Globus pallidus (tissue), 1 donor: ENCODE results near the gene KCNK13.

Experiments used
- DNase-seq: peaks from one replicate; pipeline ENCODE4 v3.0.0-alpha.2; 2015; ENCODE audit warnings: low spot score

Gene KCNK13

DNA sequence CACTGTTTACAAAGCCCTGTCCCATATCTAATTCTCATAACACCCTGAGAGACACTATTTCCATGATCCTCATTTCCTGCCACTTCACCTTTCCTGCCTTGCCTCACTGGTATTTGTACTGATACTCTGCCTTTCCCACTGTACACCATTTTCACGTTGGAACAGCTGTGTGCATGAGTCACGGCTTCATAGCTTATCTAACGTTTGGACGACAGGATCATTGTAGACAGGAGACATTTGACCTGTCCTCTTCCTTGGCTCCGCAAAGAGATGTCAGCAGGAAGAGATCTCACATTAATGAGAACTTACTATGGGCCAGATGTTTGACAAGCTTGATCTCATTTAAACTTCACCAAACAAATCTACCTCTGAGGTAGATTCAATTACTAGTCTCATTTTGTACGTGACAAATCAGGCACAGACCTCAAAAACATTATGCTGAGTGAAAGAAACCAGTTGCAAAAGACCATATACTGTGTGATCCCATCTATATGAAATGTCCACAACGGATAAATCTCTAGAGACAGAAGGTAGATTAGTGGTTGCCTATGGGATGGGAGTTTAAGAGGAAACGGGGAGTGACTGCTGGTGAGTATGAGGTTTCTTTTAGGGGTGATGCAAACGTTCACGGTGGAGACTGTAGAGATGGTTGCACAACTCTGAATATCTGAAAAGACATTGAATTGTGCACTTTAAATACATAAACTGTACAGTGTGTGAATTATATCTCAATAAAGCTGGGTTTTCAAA, 71.2 kb downstream of the KCNK13 start:
- DNase-seq: no peak

DNA sequence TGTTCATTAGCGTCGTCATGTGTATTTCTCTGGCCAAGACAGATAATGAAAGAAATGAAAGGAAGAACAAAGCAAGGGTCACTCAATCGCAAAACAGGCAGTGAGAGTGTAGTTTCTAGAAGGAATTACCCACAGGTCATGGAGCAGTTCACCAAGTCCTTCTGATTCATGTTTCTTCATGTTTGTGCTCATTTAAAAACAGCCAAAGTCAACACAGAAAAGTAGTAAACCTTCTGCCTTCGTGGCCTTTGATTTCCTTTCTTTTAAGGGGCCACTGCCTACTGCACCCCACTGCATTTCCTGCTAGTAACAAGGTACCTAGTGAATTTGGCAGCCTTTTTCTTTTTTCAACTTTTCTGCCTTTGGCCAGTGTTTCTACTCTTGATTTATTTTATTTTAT, 75.1 kb downstream of the KCNK13 start:
- DNase-seq: no peak

DNA sequence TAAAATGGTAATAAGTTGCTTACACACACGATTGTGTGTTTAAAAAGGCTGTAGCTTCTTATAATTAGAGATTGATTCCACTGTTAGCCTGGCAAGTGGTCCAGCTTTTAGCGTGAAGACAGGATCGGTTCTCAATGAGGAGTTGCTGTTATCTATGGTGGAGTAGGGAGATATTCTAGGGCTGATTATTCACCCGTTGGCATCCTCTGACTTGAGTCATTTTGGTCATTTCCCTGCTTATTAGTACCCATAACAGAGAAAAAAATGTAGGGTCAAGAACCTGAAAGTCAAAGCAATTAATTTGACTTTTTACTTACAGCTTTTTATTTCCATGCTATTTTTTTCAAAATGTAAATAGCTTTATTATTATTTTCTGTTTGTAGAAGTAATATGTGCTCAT, 76.0 kb downstream of the KCNK13 start:
- DNase-seq: no peak

DNA sequence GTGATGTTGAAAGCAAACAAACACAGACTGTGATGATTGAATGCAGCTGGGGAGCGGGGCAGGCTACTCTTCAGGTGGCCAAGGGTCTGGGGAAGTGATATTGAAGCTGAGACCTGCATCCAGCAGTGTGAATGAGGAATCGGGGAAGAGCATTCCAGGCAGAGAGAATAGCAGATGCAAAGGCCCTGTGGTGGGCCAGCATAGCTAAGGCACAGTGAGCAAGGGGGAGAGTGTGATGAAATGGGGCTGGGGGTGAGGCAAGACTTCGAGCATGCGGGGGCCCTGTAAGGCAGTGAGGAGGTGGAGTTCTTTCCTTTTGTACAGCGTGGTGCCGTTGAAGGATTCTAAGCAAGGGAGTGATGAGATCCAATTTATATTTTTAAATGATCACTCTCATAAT, 77.4 kb downstream of the KCNK13 start:
- no peak for DNase-seq

DNA sequence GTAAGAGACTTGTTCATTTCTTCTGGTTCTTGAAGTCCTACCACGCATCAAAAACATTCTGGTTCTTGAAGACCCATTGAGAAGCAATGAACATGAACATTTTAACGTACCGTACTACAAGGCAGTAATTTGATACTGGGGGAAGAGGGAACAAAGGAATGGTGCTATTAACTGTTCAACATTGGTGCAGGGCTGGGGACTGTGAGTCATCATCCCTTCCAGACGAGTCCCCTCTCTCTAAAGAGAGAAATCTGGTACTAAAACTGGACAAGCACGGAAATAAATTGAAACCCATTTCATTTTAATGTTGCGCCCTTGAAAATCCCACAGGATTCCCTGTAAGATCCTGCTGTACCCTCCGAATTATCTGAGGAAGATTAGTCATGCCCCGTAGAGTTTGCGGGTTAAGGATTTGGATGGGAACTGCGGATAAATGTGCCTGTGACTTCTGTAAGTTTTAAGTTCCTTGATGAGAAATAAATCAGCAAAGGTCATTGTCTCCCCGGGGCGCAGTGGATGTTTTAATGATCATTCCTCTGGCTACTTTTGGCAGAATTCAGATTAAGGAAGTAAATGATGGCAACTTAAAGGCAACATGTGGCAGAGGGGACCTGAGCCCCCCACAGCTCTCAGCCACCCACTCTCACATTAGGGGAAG, 78.6 kb downstream of the KCNK13 start:
- no peak for DNase-seq

DNA sequence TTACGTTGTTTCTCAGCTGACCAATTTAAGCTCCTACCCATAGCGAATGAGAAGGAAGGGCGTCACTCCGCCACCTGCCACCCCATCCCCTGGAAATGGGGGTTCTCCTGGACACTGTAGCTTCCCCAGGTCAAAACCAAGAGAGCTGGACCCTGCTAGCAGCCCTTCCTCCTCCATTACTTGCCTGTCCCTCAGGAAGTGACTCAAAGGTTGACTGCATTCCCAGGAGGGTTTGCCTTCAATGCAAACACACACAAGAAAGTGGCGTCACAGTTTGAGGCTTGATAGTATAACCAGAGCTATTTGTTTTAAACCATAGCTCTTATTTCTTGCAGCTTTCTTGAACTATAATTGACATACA, 79.1 kb downstream of the KCNK13 start:
- no peak for DNase-seq

DNA sequence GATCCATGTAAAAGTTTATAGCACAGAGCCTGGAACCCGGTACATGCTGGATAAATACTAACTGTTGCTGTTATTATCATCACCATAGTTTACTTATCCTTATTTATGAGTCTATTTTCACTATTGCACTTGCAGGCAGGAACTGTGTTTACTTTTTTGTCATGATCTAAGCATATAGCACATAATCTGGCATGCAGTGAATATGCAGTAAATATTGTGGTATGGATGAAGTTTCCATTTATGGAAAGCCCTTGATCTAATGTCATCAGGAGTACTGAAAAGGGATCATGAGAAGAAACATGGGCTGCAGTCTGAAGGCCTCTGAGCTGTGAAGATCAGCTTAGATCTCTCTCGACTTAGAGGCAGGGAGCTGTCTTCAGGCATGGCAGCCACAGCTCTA, 91.6 kb downstream of the KCNK13 start:
- DNase-seq: no peak

DNA sequence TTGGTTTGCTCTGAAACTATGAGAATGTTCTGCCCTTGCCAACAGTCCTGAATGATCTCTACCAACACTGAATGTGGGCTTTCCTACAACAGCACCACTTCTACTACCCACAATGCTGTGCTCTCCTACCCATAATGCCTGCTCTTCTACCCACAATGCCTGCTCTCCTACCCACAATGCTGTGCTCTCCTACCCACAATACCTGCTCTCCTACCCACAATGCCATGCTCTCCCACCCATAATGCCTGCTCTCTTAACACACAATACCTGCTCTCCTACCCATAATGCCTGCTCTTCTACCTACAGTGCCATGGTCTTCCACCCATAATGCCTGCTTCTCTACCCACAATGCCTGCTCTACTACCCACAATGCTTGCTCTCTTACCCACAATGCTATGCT, 92.3 kb downstream of the KCNK13 start:
- DNase-seq: no peak

DNA sequence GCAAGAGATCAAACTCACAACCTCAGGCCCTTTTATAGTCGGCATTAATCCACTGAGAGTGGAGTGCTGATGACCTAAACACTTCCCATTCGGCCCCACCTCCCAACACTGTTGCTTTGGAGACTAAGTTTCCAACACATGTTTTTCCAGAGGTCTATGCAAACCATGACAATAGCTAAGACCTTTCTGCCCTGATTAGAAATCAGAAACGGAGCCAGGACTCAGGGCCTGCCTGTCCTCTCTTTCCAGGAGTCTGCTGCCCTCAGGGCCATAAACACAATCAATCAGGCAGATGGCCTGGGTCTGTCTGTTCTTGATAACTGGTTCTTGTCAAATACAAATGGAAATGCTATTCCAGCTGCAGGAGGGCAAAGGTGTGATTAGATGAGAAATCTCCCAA, 97.4 kb downstream of the KCNK13 start:
- no peak for DNase-seq

DNA sequence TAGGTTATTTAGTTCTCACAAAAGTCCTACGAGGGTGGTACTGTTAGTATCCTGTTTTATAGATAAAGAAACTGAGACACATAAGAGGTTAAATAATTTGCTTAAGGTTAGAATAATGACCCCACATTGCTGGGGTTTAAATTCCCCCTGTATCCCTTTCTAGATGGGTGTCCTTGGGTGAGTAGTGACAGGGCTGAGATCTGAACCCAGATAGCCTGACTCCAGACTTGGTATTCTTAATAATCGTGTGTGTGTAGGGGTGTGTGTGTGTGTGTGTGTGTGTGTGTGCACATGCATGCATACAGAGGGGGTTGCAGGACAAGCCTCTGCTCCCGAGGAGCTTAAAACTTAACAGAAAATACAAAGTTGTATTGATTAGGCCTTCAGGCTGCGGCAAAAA, 97.9 kb downstream of the KCNK13 start:
- no peak for DNase-seq

DNA sequence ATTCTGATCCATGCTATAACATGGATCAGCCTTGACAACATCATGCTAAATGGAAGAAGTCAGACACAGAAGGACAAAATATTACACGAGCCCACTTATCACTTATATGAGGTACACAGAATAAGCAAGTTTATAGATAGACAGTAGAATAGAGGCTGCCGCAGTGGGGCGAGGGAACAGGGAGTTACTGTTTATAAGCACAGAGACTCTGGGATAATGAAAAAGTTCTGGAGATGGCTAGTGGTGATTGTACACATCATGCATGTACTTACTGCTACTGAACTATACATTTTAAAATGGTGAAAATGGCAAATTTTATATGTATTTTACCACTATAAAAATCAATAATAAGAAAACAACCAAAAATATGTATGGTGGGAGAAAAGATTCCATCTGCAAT, 99.3 kb downstream of the KCNK13 start:
- DNase-seq: no peak

DNA sequence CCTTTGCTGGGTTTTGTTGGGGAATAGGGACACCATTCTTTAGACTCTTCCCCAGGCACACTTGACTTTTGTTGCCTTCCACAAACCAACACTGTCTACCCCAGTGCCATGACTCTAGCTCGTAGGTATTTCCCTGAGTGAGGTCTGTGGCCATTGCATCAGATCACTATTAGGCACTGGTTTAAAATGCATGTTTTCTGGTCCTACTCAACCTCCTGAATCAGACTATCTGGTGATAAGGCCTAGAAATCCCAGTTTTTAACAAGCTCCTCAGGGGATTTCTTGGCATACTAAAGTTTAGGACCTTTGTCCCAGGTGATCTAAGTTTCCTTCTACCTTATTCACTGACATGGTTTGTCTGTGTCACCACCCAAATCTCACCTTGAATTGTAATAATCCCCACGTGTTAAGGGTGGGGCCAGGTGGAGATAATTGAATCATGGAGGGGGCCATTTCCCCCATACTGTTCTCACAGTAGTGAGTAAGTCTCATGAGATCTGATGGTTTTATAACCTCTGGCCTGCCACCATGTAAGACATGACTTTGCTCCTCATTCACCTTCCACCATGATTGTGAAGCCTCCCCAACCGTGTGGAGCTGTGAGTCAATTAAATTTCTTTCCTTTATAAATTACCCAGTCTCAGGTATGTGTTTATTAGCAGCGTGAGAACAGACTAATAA, 106.8 kb downstream of the KCNK13 start:
- DNase-seq: no peak

DNA sequence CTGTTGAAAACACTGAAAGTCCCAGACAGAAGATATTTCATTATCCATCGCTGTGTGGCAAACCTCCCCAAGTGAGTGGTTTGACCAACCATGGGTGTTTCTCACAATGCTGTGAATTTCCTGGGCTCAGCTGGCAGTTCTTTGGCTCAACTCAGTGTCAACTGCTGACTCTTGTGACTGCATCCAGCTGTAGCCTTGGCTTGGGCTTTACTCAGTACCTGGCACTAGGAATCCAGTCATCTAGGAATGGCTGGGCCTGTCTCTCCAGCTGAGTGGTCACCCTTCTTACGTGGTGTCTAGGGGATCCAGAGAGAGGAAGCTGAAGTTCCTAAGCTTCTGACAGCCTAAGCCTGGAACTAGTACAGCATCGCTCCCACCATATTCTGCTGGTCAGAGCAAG, 113.8 kb downstream of the KCNK13 start:
- no peak for DNase-seq

DNA sequence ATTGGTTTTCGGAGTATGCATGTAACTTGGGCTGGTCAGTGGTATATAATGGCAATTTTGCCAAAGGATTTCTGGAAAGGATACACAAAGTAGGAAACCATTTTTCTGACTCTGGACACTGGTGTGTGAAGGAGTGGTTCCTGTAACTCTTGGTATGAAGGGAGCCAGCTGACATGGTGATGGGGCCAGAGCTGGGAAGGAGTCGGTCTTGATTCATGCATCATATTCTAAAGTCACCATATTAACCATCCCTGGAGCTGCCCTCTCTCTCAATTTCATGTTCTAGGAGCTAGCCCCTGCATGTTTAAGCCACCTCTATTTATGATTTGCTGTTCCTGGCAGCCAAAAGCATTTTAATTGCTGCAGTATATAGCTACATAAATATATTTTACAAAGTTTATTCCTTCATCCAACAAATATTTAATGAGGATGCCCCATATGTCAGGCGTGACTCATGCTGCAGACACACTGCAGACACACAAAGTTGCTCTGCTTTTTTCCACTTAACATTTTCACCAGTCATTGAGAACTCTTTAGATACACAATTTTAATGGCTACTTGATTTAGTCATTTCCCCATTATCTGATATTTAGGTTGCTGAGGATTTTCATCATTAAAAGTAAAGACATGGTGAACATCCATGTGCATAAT, 115.9 kb downstream of the KCNK13 start:
- no peak for DNase-seq

DNA sequence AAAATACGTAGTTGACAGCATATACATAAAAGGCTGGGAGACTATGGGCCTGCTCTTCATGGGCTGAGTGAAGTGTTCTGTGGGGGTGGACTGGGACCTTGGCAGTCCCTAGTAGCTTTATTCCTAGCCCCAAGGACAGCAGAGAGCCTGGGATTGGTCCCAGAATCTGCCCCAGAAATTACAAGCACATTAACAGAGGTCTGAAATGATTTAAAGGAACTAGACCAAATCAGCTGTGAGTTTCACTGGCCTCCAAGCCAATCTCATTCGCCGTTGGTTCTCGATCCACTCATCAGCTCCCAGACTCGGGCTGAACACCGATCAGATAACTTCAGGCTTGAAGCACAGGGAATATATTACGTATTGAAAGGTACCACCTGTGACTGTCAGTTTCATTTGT, 117.6 kb downstream of the KCNK13 start:
- DNase-seq: no peak

DNA sequence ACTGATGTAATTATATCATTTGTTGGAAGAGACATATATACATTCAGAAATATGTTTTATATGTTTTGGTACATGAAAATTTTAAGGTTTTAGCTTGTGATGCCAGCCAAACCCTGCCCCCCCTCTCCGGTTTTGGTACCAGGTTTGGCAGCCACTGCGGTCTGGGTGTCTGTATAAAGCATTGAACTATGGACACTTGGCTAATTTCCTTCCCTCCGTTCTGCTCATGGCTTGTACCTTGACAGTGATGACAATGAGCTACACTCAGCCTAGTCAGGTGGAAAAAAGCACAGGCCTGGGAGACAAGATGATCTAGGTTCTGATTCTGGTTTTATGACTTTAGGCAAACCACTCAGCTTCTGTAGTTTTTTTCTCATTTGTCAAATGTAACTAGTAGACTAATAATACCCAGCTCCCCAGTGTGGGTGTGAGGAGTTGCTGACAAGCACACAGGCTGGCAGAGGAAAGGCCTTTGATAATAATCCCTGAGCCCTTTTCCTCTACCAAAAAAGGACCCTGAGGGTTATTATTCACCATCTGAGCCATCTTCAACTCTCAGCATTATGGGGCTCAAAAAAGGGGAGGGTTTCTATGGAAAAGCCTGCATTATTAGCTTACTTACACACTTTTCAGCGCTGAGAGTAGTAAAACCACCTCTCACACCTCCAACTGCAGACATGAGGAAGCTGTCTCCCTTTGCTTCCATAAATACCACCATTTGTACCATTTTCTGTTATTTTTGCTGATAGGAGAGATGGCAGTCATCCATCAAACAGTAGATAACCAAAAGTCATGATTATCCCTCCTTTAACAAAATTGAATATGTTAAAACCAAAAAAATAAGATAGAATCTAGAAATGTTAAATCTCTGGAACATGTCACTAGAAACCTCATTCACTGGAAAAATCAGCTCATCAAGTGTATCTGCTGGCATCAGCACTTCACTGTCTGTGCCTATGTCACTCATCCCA, 118.3 kb downstream of the KCNK13 start:
- DNase-seq: no peak

DNA sequence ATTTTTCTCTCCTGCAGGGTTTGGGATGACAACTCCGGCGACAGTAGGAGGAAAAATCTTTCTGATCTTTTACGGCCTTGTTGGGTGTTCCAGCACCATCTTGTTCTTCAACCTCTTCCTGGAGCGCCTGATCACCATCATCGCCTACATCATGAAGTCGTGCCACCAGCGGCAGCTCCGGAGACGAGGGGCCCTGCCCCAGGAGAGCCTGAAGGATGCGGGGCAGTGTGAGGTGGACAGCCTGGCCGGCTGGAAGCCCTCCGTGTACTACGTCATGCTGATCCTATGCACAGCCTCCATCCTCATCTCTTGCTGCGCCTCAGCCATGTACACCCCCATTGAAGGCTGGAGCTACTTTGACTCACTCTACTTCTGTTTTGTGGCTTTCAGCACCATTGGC, 122.3 kb downstream of the KCNK13 start:
- no peak for DNase-seq

DNA sequence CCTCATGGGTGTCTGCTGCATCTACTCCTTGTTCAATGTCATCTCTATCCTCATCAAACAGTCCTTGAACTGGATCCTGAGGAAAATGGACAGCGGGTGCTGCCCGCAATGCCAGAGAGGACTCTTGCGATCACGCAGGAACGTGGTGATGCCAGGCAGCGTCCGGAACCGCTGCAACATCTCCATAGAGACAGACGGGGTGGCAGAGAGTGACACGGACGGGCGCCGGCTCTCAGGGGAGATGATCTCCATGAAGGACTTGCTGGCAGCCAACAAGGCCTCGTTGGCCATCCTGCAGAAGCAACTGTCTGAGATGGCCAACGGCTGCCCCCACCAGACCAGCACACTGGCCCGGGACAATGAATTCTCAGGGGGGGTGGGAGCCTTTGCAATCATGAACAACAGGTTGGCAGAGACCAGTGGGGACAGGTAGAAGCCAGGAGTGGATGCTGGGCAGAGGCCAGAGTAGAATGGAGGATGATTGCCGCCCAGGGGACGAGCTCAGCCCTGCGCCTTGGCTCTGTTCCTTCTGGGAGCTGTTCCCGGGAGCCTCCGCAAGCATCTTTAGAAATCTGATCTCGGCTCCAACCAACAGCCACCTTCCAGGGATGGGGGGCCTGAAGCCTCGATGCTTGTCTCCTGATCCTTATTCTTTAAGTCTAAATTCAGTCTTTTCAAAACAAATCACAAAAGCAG, 122.9 kb downstream of the KCNK13 start:
- no peak for DNase-seq

DNA sequence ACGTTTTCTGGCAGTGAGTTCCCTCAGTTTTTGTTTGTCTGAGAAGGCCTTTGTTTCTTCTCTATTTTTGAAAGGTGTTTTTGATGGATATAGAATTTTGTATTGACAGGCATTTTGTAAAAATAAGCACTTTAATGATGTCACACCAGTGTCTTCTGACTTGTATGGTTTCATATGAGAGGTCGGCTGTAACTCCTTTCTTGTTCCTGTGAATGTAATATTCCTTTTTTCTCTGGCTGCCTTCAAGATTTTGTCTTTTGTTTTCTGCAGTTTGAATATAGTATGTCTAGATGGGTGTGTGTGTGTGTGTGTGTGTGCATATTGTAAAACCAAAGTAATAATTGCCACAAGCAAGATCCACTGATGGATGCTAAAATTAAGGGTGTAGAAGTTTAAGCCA, 126.8 kb downstream of the KCNK13 start:
- DNase-seq: no peak

DNA sequence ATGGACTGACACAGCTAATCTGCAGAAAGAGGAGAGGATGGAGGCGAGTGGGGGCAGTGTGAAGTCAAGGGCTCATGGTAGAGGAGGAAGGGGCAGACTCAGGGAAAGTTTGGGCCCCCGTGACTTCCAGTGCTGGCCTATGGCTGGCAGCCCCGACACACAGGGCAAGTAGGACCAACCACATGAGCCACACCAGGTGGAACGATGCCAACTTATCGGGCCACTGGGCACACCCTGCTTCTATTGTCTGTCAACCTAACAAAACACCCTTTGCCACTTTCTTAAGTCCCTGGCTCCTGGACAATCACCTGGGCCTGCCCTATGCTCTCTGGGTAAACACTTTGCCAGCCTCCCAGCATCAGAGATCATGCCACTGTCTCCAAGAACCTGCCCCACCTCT, 129.4 kb downstream of the KCNK13 start:
- no peak for DNase-seq

DNA sequence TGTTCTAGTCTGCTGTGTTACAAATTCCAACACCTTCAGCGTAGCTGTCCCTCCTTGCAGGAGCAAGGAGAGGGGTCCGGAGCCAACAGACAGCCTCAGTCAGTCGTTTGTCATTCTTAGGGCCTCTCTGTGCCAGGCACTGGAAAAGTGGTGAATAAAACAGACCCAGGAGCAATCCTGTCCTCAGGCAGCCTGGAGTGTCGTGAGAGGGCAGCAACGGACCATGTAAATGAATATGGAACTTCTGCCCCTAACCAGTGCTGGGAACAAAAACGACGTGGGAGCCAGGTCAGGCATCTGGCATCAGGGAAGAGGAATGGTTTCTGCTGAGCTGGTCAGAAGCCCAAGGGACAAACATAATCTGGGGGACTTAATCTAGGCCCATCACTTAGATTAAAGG, 129.8 kb downstream of the KCNK13 start:
- no peak for DNase-seq
